Gastrocnemius medialis (tissue), 4 donors: ENCODE results near the gene NANOS2. TPM values are rescaled to one million over a fixed set of nuclear protein-coding genes. Genes with fewer than 3 reads are reported as not detected.

Experiments used
- ATAC-seq, 2 donors: fragments of 150-250 bp; one replicate each; pipeline ENCODE4 v1.9.1; 2016
- DNase-seq, 2 donors: peaks; one replicate each; pipeline ENCODE4 v3.0.0-alpha.2; 2019
- H3K27ac ChIP-seq, 4 donors: fragments of 200-600 bp; sonication (generic); 1 replicate in 1 of 4; 2 replicates in 3 of 4; pipeline ENCODE4 v1.5.1; 2016 to 2018; ENCODE audit warnings: mild to moderate bottlenecking in 2 of 4, moderate library complexity in 1 of 4
- H3K27me3 ChIP-seq, 3 donors: fragments of 200-600 bp; sonication (generic) in 2 of 3; 1 replicate in 1 of 3; 2 replicates in 2 of 3; pipeline versions ENCODE4 v1.5.1 to v1.6.0; 2016 to 2019; ENCODE audit warnings: mild to moderate bottlenecking in 1 of 3, moderate library complexity in 1 of 3
- H3K36me3 ChIP-seq, 2 donors: fragments of 200-600 bp; sonication (generic) in 1 of 2; one replicate each; pipeline ENCODE4 v1.5.1; 2017 to 2018
- H3K4me1 ChIP-seq, 2 donors: fragments of 200-600 bp; sonication (generic) in 1 of 2; one replicate each; pipeline ENCODE4 v1.5.1; 2016 to 2017; ENCODE audit warnings: mild to moderate bottlenecking in 2 of 2
- H3K4me3 ChIP-seq, 4 donors: fragments of 200-600 bp; sonication (generic) in 3 of 4; 1 replicate in 1 of 4; 2 replicates in 3 of 4; pipeline ENCODE4 v1.5.1; 2016 to 2019; ENCODE audit warnings: mild to moderate bottlenecking in 2 of 4
- H3K9me3 ChIP-seq, 3 donors: fragments of 200-600 bp; sonication (generic) in 2 of 3; 1 replicate in 1 of 3; 2 replicates in 2 of 3; pipeline ENCODE4 v1.5.1; 2016 to 2019
- POLR2A ChIP-seq, 2 donors: fragments of 450-650 bp; IDR thresholded peaks; one replicate each; pipeline ENCODE4 v1.6.1; 2017; ENCODE audit warnings: antibody characterized with exemption in 2 of 2, mild to moderate bottlenecking in 2 of 2, moderate library complexity in 2 of 2
- in situ Hi-C, 4 donors: fragments of 200-750 bp; cut with MboI; loops; one replicate each; pipeline versions ENCODE4 v1.15.0 to v1.8.0; 2017; ENCODE audit warnings: low sequenced_read_pairs in 4 of 4
- intact Hi-C: fragments of 100-400 bp; cut with DNase I; formaldehyde crosslinking; loops from one replicate; pipeline ENCODE4 v1.15.1; 2023; ENCODE audit warnings: low total_unique reads
- total RNA-seq, 4 donors: library from RNA; depleted of rRNA; stranded (reverse); fragments of >200 nt; gene quantifications; one replicate each; pipeline versions ENCODE4 v1.1.0 to v1.2.3, GENCODE V29; 2016
- TF ChIP-seq, protein P1 (sequence below), 5 experiments: fragments of 450-650 bp in 3 of 5; fragments of 200-600 bp in 2 of 5; sonication (generic) in 2 of 5; IDR thresholded peaks in 4 of 5; conservative IDR thresholded peaks in 1 of 5; 1 replicate in 4 of 5; 2 replicates in 1 of 5; pipeline ENCODE4 v1.5.1; 2016 to 2019; ENCODE audit warnings: antibody characterized with exemption in 5 of 5, mild to moderate bottlenecking in 3 of 5, moderate library complexity in 3 of 5

Gene NANOS2
- total RNA-seq, 4 donors from 2014 or later, result not detected

DNA sequence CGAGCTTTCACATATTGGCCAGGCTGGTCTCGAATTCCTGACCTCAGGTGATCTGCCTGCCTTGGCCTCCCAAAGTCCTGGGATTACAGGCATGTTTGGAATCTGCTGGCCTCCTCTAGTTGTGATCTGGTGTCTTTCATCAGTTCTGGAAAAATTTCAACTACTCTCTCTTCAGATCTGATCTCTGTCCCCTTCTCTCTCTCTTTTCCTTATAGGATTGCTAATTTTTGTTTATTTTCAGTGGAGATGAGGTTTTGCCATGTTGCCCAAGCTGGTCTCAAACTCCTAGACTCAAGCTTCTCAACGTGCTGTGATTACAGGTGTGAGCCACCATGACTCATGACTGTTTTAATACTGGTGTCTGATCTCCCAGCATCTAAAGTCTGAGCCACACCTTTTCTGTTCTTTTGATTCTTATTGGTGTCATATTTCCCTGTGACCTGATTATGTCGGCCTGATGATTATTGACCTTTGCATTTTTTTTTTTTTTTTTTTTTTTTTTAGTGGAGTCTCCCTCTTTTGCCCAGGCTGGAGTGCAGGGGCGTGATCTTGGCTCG, 10.4 kb upstream of the NANOS2 start:
- H3K27me3 ChIP-seq, result no peaks in the 10 kb centered on the region
- H3K36me3 ChIP-seq, result no peaks in the 10 kb centered on the region
- ATAC-seq (no peak), DNase-seq (no peak)
- peaks cover 0 to 7% of the 10 kb centered on the region in 2 donors for H3K4me1 ChIP-seq
- in situ Hi-C loops, result no loop called here
- no peak overlapping the region for H3K4me3 ChIP-seq
- H3K9me3 ChIP-seq, result no peaks in the 10 kb centered on the region
- no peak overlapping the region for H3K27ac ChIP-seq
- intact Hi-C loops, result loop anchor here (5.0 kb wide), 1 partner anchor 92 kb away; no protein-coding TSS in a partner anchor
- no peak for TF ChIP-seq POLR2A (IDR thresholded peaks at IDR 0.05)
- TF ChIP-seq, protein P1, sequence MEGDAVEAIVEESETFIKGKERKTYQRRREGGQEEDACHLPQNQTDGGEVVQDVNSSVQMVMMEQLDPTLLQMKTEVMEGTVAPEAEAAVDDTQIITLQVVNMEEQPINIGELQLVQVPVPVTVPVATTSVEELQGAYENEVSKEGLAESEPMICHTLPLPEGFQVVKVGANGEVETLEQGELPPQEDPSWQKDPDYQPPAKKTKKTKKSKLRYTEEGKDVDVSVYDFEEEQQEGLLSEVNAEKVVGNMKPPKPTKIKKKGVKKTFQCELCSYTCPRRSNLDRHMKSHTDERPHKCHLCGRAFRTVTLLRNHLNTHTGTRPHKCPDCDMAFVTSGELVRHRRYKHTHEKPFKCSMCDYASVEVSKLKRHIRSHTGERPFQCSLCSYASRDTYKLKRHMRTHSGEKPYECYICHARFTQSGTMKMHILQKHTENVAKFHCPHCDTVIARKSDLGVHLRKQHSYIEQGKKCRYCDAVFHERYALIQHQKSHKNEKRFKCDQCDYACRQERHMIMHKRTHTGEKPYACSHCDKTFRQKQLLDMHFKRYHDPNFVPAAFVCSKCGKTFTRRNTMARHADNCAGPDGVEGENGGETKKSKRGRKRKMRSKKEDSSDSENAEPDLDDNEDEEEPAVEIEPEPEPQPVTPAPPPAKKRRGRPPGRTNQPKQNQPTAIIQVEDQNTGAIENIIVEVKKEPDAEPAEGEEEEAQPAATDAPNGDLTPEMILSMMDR (IDR thresholded peaks at IDR 0.05 in 4 of 5, conservative IDR thresholded peaks at IDR 0.05 in 1 of 5), result no peak

- Histone ChIP-seq H3K4me1 (no peaks in the 10 kb centered on the region), H3K9me3 (no peaks in the 10 kb centered on the region), H3K27me3 (peaks cover 0 to 5% (median 4%) of the 10 kb centered on the region in 3 donors), H3K27ac (no peak overlapping the region), H3K36me3 (no peaks in the 10 kb centered on the region), H3K4me3 (no peak overlapping the region)
- DNase-seq (no peak), ATAC-seq (no peak)
- in situ Hi-C loops, result no loop called here
- intact Hi-C loops, result no loop called here
- TF ChIP-seq, protein P1 (IDR thresholded peaks at IDR 0.05 in 4 of 5, conservative IDR thresholded peaks at IDR 0.05 in 1 of 5), result no peak
Measured at GRCh38 chr19:45922281-45922680, 7.7 kb upstream of the NANOS2 start.

- Histone ChIP-seq H3K36me3 (no peaks in the 10 kb centered on the region), H3K27ac (no peak overlapping the region), H3K9me3 (no peaks in the 10 kb centered on the region), H3K4me1 (no peaks in the 10 kb centered on the region), H3K4me3 (no peak overlapping the region), H3K27me3 (peaks cover 4 to 5% (median 4%) of the 10 kb centered on the region in 3 donors)
- no peak for TF ChIP-seq POLR2A (IDR thresholded peaks at IDR 0.05)
- TF ChIP-seq, protein P1 (IDR thresholded peaks at IDR 0.05 in 4 of 5, conservative IDR thresholded peaks at IDR 0.05 in 1 of 5), result no peak
- in situ Hi-C loops, result no loop called here
- intact Hi-C loops, result no loop called here
- DNase-seq (no peak), ATAC-seq (no peak)
Measured at GRCh38 chr19:45920458-45920857, 5.9 kb upstream of the NANOS2 start.

DNA sequence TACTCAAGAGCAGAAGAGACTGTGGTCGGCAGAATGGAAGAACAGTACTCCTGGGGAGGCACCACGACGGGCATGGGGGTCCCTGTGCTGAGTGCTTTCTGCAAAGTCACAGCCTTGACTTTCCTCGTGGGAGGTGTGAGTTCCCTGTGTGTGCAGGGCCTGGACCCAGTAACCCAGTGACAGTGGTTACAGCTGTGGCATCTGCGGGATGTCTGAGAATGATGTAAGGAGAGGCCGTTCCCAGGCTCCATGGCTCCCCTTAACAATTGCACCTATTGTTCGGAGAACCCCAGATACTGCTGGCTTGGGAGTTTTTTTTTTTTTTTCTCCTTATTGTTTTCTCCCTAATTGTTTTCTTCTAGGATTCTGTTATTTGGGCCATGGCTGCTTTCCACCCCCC, 5.1 kb upstream of the NANOS2 start:
- H3K27me3 ChIP-seq, result peaks cover 4 to 5% (median 4%) of the 10 kb centered on the region in 3 donors
- H3K4me3 ChIP-seq, result no peak overlapping the region
- TF ChIP-seq, protein P1 (IDR thresholded peaks at IDR 0.05 in 4 of 5, conservative IDR thresholded peaks at IDR 0.05 in 1 of 5), result no peak
- no peak for TF ChIP-seq POLR2A (IDR thresholded peaks at IDR 0.05)
- H3K9me3 ChIP-seq, result no peaks in the 10 kb centered on the region
- DNase-seq (no peak), ATAC-seq (no peak)
- H3K4me1 ChIP-seq, result no peaks in the 10 kb centered on the region
- in situ Hi-C loops, result no loop called here
- H3K36me3 ChIP-seq, result no peaks in the 10 kb centered on the region
- H3K27ac ChIP-seq, result no peak overlapping the region
- intact Hi-C loops, result no loop called here

GRCh38 chr19:45918721-45919120, 4.1 kb upstream of the NANOS2 start:
- TF ChIP-seq, protein P1 (IDR thresholded peaks at IDR 0.05 in 4 of 5, conservative IDR thresholded peaks at IDR 0.05 in 1 of 5), result no peak
- no peak for TF ChIP-seq POLR2A (IDR thresholded peaks at IDR 0.05)
- no peaks in the 10 kb centered on the region for H3K4me1 ChIP-seq
- intact Hi-C loops, result no loop called here
- no peak for DNase-seq
- no peaks in the 10 kb centered on the region for H3K36me3 ChIP-seq
- H3K9me3 ChIP-seq, result no peaks in the 10 kb centered on the region
- H3K4me3 ChIP-seq, result no peak overlapping the region
- H3K27me3 ChIP-seq, result peaks cover 4 to 5% (median 4%) of the 10 kb centered on the region in 3 donors
- no peak overlapping the region for H3K27ac ChIP-seq
- no peak for ATAC-seq
- in situ Hi-C loops, result no loop called here
